ENCODE data around the gene RPA1. TPM values are rescaled to one million over a fixed set of nuclear protein-coding genes. Genes with fewer than 3 reads are reported as not detected.
"Not testable (repeated sequence)": the region's sequence is repeated elsewhere in the genome, so short reads cannot be mapped to it uniquely, and the experiment has no call there.

RPA1 gene
- total RNA-seq, 1 donor from 2014 or later, result 46.0 TPM

GRCh38 chr17:1871756-1872155 lies 42.0 kb downstream of the RPA1 start:
- no peak for ATAC-seq
- intact Hi-C loops (cut with micrococcal nuclease), result no loop called here
- DNase-seq, result no peak

DNA sequence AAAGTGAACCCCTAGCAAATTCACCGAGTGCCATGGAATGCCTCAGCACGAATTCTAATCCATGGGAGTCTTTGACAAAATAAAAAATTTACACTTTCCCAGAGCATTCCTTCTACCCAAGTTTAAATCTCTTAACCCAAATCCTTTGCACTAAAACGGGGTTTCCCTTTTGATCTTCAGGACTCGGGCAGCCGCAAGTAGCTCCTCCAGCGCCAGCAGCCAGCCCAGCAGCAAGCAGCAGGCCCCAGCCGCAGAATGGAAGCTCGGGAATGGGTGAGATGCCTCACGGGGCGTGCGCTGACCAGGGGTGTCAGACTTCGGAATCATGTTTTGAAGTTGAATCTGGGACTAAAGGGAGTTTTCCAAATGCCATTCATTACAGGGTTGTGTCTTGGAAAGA lies 42.4 kb downstream of the RPA1 start:
- ATAC-seq (no peak), DNase-seq (no peak)
- intact Hi-C loops (cut with micrococcal nuclease), result no loop called here

DNA sequence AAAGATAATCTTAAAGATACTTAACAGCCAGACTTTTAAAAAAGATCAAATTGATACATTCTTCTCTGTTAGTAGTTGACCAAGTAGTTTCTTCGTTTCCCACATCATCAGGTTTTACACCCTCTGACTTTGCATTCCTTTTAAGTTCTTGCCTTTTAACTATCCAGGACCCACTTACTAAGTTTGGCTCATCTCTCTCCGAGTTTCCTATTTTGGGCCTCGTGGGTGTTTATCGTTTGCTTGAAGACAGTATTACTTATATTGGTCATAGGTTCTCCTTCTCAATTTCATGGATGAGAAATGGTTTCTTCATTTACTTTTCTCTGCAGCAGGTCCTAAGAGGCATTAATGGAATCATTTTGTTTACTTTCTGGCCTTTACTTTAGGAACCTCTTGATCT lies 43.2 kb downstream of the RPA1 start:
- ATAC-seq (no peak), DNase-seq (no peak)
- intact Hi-C loops (cut with micrococcal nuclease), result no loop called here

DNA sequence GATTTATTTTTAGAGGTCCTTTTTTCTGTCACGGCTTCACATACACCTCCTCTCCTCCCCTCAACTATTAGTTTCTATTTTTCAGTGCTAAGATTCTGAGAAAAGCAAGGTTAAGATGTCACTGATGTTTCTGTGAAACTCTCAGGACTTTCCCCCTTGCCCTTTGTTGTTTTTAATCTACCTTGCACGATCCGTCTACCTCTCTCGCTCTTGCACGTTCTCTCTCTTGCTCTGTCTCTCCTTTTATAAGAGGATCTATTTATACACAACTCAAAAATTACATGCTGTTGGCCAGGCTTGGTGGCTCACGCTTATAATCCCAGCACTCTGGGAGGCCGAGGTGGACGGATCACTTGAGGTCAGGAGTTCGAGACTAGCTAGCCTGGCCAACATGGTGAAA lies 43.6 kb downstream of the RPA1 start:
- peak; percentile 52 for ATAC-seq
- intact Hi-C loops (cut with micrococcal nuclease), result no loop called here
- DNase-seq, result no peak

GRCh38 chr17:1875597-1875996 lies 45.8 kb downstream of the RPA1 start:
- DNase-seq, result no peak

DNA sequence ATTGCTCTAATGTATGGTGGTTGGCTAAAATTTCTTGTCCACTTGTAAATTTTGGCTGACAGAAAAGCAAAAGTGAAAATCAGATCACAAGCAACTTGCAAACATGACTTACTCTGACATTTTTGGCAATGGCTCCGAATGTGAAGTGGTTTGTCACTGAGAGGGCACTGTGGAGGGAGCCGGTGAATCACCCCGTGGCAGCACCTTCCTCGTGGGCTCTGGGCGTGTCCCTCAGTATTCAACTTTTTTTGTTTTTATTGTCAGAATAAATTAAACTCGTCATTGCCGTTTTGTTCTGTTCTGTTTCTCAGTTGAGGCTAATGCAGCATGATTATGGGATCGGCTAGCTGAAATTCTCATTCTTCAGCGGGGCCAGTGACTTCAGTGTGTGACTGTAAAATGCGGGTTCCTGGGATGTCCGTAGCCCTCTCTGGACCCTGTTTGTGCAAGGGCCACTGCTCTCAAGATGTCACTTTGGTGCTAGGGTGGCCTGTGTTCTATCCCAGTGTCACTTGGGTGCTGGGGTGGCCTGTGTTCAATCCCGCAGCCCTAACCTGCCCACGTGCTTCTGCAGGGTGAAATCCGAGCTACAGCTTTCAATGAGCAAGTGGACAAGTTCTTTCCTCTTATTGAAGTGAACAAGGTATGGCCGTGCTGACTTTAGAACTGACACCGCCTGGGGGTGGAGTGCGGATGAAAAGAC lies 48.8 kb downstream of the RPA1 start:
- DNase-seq, result no peak
- intact Hi-C loops (cut with micrococcal nuclease), result no loop called here

More at GRCh38 chr17:1875597-1875996, 45.8 kb downstream of the RPA1 start:
- ATAC-seq, result no peak
- intact Hi-C loops (cut with micrococcal nuclease), result no loop called here

DNA sequence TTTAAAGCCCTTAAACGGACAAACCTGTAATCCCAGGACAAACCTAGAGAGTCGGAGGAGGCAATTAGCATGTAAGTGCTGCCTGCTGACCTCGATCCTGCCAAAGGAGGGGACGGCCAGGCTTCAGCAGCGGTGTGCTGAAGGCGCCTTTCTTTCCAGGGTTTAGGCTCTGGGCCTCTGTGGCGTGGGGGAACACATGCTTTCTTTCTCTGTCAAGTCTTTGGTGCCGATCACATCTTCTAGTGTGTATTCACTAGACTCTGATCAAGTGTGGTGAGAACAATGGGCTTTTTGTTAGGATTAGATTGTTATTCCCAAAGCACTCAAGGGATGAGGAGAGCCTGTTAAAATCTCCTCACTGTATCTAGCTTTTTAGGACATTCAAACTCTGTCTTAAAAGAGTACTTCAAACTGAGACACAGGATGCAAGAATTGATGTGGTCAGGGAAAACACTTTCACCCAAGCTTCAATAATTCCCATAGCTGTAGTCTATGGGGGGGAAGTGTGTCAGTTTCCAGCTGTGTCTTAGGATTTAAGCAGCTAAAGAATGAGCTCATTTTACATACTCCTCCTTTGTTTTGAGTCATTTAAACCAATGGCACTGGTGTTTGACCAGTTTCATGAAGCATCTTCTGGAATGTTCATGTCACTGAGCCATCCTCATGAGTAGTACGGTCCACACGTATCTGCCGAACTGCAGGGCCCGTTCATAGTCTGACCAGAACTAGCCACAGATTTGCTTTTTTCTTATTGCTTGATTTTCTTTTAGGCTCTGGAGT lies 51.2 kb downstream of the RPA1 start:
- ATAC-seq (peak; percentile 58), DNase-seq (no peak)
- intact Hi-C loops (cut with micrococcal nuclease), result no loop called here

More for the DNA sequence above, 48.8 kb downstream of the RPA1 start:
- peak; percentile 71 for ATAC-seq

GRCh38 chr17:1882836-1883235 lies 53.0 kb downstream of the RPA1 start:
- DNase-seq, result no peak
- intact Hi-C loops (cut with micrococcal nuclease), result no loop called here
- ATAC-seq, result no peak

DNA sequence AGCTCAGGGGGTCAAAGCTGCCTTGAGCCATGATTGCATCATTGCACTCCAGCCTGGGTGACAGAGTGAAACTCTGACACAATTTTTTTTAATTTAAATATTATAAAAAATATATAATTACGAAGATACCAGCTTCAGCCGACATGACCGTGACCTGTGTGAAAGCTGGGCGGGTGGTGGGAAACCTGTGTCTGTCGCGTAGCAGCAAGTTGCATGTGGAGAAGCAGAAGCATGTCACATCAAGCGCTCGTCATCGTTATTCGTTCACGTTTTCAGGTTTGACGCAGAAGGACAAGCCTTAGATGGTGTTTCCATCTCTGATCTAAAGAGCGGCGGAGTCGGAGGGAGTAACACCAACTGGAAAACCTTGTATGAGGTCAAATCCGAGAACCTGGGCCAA lies 53.7 kb downstream of the RPA1 start:
- intact Hi-C loops (cut with micrococcal nuclease), result no loop called here
- ATAC-seq (no peak), DNase-seq (no peak)

GRCh38 chr17:1888741-1889140 lies 58.9 kb downstream of the RPA1 start:
- no peak for DNase-seq
- ATAC-seq, result peak; percentile 87
- intact Hi-C loops (cut with micrococcal nuclease), result no loop called here

DNA sequence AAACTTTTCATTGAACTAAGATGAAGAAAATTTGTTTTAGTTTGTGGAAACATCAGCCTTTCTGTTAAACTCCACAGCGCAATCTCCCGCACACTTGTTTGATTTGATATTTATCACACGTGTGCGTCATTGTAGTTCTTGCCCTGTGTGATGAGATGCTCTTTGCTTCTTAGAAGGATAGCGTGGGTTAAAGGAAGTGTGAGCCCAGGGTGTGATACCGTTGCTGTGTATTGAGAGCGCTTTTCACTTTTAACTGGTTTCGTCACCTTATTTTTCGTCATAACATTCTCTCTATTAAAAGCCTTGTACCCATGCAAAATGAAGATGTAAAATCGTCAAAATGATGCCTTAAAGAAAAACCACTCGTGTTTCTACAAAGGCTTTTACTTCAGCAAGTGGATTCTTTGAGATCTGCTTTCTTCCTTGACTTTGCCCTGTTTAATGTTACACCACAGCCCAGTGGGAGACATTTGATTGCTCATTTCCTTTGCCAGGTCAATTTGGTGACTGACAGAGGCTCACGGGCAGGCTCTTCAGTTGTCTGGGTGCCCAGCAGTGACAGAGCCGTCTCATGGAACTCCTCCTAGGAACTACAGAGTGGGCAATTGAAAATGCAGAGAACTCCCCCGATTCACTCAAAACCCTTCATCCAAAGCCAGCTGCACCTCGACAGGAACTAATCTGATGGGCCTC lies 61.1 kb downstream of the RPA1 start:
- DNase-seq (no peak), ATAC-seq (no peak)
- intact Hi-C loops (cut with micrococcal nuclease), result no loop called here

DNA sequence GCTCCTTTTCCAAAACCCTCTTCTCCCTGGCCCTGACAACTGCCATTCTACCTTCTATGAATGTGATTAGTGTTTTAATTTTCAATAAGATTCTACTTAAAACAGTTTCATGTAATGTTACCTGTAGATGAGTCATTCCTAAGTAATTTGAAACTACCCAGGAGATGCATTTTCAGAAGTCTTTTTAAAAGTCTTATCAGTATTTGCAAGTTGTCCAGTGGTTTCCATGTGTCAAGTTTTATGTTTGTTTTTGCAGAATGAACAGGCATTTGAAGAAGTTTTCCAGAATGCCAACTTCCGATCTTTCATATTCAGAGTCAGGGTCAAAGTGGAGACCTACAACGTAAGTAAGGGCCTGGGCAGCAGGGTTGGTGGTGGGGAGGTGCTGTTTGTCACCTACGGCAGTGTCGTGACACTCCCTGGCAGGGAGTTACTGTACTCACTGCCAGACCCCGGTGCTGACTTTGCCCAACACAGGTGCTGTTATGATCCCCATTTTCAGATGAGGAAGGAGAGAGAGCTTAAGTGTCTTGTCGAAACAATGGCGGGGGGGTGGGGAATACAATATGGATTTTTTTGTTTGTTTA lies 65.0 kb downstream of the RPA1 start:
- intact Hi-C loops (cut with micrococcal nuclease), result no loop called here
- ATAC-seq (no peak), DNase-seq (no peak)

DNA sequence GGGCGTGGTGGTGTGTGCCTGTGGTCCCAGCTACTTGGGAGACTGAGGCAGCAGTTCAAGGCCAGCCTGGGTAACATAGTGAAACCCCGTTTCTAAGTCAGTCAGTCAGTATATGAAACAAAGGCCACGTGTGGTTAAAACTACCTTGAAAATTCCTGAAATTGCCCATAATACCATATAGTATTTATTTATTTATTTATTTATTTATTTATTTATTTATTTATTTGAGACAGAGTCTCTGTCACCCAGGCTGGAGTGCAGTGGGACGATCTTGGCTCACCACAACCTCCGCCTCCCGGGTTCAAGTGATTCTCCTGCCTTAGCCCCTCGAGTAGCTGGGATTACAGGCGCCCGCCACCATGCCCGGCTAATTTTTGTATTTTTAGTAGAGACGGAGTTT lies 65.7 kb downstream of the RPA1 start:
- ATAC-seq; intact Hi-C loops (cut with micrococcal nuclease); DNase-seq: not testable (repeated sequence)

DNA sequence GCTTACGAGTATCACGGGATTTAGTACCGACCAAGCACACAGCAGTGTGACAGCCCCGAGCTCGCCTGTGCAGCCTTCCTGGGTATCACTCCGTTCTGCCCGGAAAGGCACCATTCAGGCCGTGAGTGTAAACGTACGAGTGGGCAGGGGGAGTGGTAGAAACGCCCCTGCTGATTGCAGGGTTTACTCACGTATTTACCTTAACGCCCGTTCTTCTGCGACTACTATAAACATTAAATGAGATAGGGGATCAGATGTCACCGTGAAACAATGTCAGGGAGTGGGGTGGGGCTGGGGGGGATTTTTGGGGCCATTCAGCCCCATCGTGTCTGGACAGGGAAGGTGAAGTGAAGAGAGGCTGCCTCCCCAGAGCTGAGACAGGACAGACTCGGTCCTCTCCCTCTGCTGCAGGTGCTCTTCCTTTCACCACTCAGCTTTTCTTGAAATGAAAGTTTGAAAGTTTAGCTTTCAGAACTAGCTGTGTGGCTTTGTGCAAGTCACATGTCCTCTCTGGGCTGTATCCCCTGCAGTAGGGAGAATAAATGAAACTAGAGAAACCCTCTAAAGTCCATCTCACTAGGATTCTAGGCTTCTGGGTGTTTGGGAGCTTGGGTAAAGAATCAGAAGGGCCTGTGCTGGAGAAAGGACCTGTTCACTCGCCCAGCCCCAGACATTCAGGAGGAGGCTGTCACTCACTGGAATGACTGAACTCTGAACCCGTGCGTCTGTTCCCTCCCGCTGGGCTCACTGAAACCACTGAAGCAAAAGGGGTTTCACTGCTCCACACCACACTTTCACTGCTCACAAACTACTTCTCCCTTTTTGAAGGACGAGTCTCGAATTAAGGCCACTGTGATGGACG lies 66.7 kb downstream of the RPA1 start:
- no peak for DNase-seq
- ATAC-seq, result no peak
- intact Hi-C loops (cut with micrococcal nuclease), result no loop called here

- no peak for DNase-seq
- ATAC-seq, result no peak
- intact Hi-C loops (cut with micrococcal nuclease), result no loop called here
Observed at GRCh38 chr17:1897105-1897656, 67.4 kb downstream of the RPA1 start.

DNA sequence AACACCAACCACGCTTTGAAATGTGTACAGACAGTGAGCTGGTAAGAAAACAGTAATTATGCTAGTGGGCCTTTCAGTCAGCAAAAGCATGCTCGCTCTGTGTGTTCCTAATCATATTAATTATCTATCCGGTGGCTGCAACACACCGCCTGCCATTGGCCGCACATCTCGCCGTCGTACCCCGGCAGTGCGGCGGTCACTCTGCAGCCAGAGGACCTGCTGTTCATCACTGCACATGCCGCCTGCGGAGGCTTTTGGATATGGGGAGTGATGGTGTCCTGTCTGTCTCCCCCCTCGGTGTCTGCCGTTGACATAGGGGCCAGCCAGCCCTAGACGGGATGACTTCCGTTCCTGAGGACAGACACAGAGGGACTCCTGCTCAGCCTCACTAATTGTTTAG lies 68.5 kb downstream of the RPA1 start:
- ATAC-seq (no peak), DNase-seq (no peak)
- intact Hi-C loops (cut with micrococcal nuclease), result no loop called here

DNA sequence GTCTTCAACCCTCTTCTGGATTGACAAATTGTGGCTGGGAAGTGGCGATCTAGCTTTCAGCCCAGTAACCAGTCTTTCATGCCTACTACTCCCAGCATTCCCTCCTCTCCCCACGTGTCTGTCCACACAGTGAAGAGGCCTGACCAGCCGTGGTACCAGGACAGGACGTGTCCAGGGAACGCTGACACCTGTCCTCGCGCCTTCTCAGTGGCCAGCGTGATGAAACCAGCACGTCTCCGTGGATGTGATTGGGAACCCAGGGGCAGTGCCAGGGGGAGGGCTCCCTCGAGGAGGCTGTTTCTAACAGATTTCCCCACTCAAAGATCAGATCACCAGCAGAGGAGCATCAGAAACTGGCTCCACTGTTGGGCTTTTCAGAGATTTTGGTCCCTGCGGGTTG lies 69.1 kb downstream of the RPA1 start:
- no peak for ATAC-seq
- no peak for DNase-seq
- intact Hi-C loops (cut with micrococcal nuclease), result no loop called here

DNA sequence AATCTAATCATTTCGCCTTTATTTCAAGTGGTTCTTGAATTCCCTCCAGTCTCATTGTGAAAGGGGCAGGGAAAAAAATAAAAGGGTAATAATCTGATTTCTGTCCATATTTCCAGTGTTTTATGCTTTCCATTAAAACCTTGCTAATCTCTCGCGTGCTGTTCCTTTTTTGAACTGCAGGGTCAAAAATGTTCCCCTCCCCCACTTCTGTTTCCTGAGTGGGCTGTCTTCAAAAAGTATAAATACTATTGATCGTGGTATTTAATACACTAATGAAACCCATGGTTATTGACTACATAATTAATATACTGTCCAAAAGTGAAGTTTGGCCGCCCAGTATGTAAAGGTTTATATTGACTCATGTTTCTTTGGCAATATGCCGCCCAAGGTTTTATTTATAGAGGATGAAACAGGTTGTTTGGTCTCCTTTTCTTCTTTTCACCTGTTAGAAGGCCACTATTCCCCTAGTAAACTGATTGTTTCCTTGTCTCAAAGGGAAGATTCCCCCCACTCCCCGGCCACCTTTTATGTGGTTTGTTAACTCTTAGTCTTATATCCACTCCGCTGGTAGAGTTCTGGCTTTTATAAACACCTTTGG lies 69.7 kb downstream of the RPA1 start:
- no peak for ATAC-seq
- no peak for DNase-seq
- intact Hi-C loops (cut with micrococcal nuclease), result no loop called here
